Suprapubic skin (tissue), 4 donors: ENCODE results near the gene KRT6A. TPM values are rescaled to one million over a fixed set of nuclear protein-coding genes. Genes with fewer than 3 reads are reported as not detected.

Experiments
- DNase-seq, 2 donors: peaks; one replicate each; pipeline ENCODE4 v3.0.0-alpha.2; 2019; ENCODE audit warnings: low spot score in 2 of 2
- H3K27ac ChIP-seq: fragments of 200-600 bp; sonication (generic); one replicate; pipeline ENCODE4 v1.5.1; 2019
- H3K27me3 ChIP-seq: fragments of 200-600 bp; sonication (generic); one replicate; pipeline ENCODE4 v1.5.1; 2019
- H3K36me3 ChIP-seq: fragments of 200-600 bp; sonication (generic); one replicate; pipeline ENCODE4 v1.5.1; 2019
- H3K4me1 ChIP-seq: fragments of 200-600 bp; sonication (generic); one replicate; pipeline ENCODE4 v1.5.1; 2019
- H3K4me3 ChIP-seq: fragments of 200-600 bp; sonication (generic); one replicate; pipeline ENCODE4 v1.5.1; 2019; ENCODE audit warnings: mild to moderate bottlenecking
- H3K9me3 ChIP-seq: fragments of 200-600 bp; sonication (generic); one replicate; pipeline ENCODE4 v1.5.1; 2019
- CTCF ChIP-seq, 2 donors: fragments of 200-600 bp in 1 of 2; fragments of 450-650 bp in 1 of 2; sonication (generic) in 1 of 2; IDR thresholded peaks; one replicate each; pipeline ENCODE4 v1.5.1; 2016 to 2019; ENCODE audit warnings: antibody characterized with exemption in 2 of 2, mild to moderate bottlenecking in 1 of 2, moderate library complexity in 1 of 2
- EP300 ChIP-seq: sonication (generic); formaldehyde crosslinking; IDR thresholded peaks from one replicate; pipeline ENCODE4 v1.6.1; 2017; ENCODE audit warnings: antibody characterized with exemption
- POLR2A ChIP-seq, 2 donors: fragments of 450-650 bp; IDR thresholded peaks; one replicate each; pipeline ENCODE4 v1.6.1; 2017; ENCODE audit warnings: antibody characterized with exemption in 2 of 2, mild to moderate bottlenecking in 2 of 2, moderate library complexity in 2 of 2
- POLR2AphosphoS5 ChIP-seq, 3 donors: sonication (generic); formaldehyde crosslinking; IDR thresholded peaks; one replicate each; pipeline ENCODE4 v1.6.1; 2017; ENCODE audit warnings: antibody characterized with exemption in 3 of 3
- WGBS: methylation state at CpG from one replicate; pipeline ENCODE4 v1.1.5; 2018; 5-methylcytosine and 5-hydroxymethylcytosine counted together
- total RNA-seq, 4 donors: library from RNA; depleted of rRNA; stranded (reverse); fragments of >200 nt; gene quantifications; one replicate each; pipeline ENCODE4 v1.1.0, GENCODE V29; 2016

Gene KRT6A
- total RNA-seq, 4 donors from 2014 or later, result 57.7 to 1,258 (median 594) TPM

GRCh38 chr12:52522346-52523011 lies 29.4 kb upstream of the KRT6A start:
- TF ChIP-seq POLR2A (IDR thresholded peaks at IDR 0.05), result no peak
- TF ChIP-seq POLR2AphosphoS5 (IDR thresholded peaks at IDR 0.05), result peak in 2 of 3 donors; percentile 65 to 77
- Histone ChIP-seq H3K27me3 (peaks cover 10% of the 10 kb centered on the region), H3K4me1 (peaks cover 60% of the 10 kb centered on the region), H3K27ac (peak overlapping the region; percentile 94), H3K36me3 (peaks cover 8% of the 10 kb centered on the region), H3K9me3 (no peaks in the 10 kb centered on the region), H3K4me3 (peak overlapping the region; percentile 34)
- WGBS, result 45% methylated on average over 5 of the region's 10 CpGs
- peak; percentile 70 to 79 for DNase-seq

GRCh38 chr12:52521568-52522266 lies 28.7 kb upstream of the KRT6A start:
- WGBS, result 48% methylated on average over 7 of the region's 10 CpGs
- peak in 1 of 2 donors; percentile 59 for DNase-seq
- no peaks in the 10 kb centered on the region for H3K9me3 ChIP-seq
- H3K4me3 ChIP-seq, result peak overlapping the region; percentile 34
- H3K36me3 ChIP-seq, result peaks cover 16% of the 10 kb centered on the region
- TF ChIP-seq POLR2A (IDR thresholded peaks at IDR 0.05) (no peak), EP300 (no peak), POLR2AphosphoS5 (IDR thresholded peaks at IDR 0.05) (no peak), CTCF (IDR thresholded peaks at IDR 0.05) (no peak)
- peak overlapping the region; percentile 94 for H3K27ac ChIP-seq
- H3K27me3 ChIP-seq, result peaks cover 10% of the 10 kb centered on the region
- H3K4me1 ChIP-seq, result peaks cover 61% of the 10 kb centered on the region

- H3K36me3 ChIP-seq, result peaks cover 21% of the 10 kb centered on the region
- no peaks in the 10 kb centered on the region for H3K9me3 ChIP-seq
- WGBS, result 64% methylated on average over 9 of the region's 10 CpGs
- DNase-seq, result peak in 1 of 2 donors; percentile 60
- H3K27me3 ChIP-seq, result peaks cover 10% of the 10 kb centered on the region
- peak overlapping the region; percentile 94 for H3K27ac ChIP-seq
- TF ChIP-seq CTCF (IDR thresholded peaks at IDR 0.05), result no peak
- peak in 1 of 3 donors; percentile 37 for TF ChIP-seq POLR2AphosphoS5 (IDR thresholded peaks at IDR 0.05)
- H3K4me1 ChIP-seq, result peaks cover 66% of the 10 kb centered on the region
- peak overlapping the region; percentile 56 for H3K4me3 ChIP-seq
These were observed 28.1 kb upstream of the KRT6A start for GRCh38 chr12:52521175-52521567.

- DNase-seq, result peak in 1 of 2 donors; percentile 73
- Histone ChIP-seq H3K27ac (peak within 1 kb of the TSS; percentile 94), H3K4me1 (peaks cover 64% of the 10 kb centered on the region), H3K4me3 (peak within 1 kb of the TSS; percentile 56), H3K27me3 (peaks cover 10% of the 10 kb centered on the region), H3K36me3 (peaks cover 21% of the 10 kb centered on the region), H3K9me3 (no peaks in the 10 kb centered on the region)
- 60% methylated on average over 20 of the region's 29 CpGs for WGBS
- TF ChIP-seq EP300 (no peak), CTCF (IDR thresholded peaks at IDR 0.05) (no peak), POLR2A (IDR thresholded peaks at IDR 0.05) (peak in 1 of 2 donors; percentile 44), POLR2AphosphoS5 (IDR thresholded peaks at IDR 0.05) (peak in 2 of 3 donors; percentile 44 to 91)
These were observed 27.0 kb upstream of the KRT6A start, which contains the start of gene KRT5 for GRCh38 chr12:52519826-52520662. Gene KRT5, minus strand, starts transcription at chr12:52520394. Its CDS starts 98 bp downstream, at chr12:52520296.

GRCh38 chr12:52519387-52519703 lies 26.3 kb upstream of the KRT6A start:
- peaks cover 21% of the 10 kb centered on the region for H3K36me3 ChIP-seq
- 48% methylated on average over 2 of the region's 3 CpGs for WGBS
- peak overlapping the region; percentile 56 for H3K4me3 ChIP-seq
- peak overlapping the region; percentile 94 for H3K27ac ChIP-seq
- peaks cover 10% of the 10 kb centered on the region for H3K27me3 ChIP-seq
- no peak for DNase-seq
- H3K9me3 ChIP-seq, result no peaks in the 10 kb centered on the region
- peaks cover 63% of the 10 kb centered on the region for H3K4me1 ChIP-seq
- TF ChIP-seq POLR2A (IDR thresholded peaks at IDR 0.05) (no peak), CTCF (IDR thresholded peaks at IDR 0.05) (no peak), POLR2AphosphoS5 (IDR thresholded peaks at IDR 0.05) (no peak), EP300 (no peak)
